Ammon's horn (tissue), 1 donor: ENCODE measurements around the gene SLC45A1.
A peak's percentile ranks its signal among the peaks of the same experiment; 100 is the strongest.

ENCODE experiments used
- DNase-seq: peaks from one replicate; pipeline ENCODE4 v3.0.0-alpha.2; 2016; ENCODE audit warnings: low spot score

Gene SLC45A1

DNA sequence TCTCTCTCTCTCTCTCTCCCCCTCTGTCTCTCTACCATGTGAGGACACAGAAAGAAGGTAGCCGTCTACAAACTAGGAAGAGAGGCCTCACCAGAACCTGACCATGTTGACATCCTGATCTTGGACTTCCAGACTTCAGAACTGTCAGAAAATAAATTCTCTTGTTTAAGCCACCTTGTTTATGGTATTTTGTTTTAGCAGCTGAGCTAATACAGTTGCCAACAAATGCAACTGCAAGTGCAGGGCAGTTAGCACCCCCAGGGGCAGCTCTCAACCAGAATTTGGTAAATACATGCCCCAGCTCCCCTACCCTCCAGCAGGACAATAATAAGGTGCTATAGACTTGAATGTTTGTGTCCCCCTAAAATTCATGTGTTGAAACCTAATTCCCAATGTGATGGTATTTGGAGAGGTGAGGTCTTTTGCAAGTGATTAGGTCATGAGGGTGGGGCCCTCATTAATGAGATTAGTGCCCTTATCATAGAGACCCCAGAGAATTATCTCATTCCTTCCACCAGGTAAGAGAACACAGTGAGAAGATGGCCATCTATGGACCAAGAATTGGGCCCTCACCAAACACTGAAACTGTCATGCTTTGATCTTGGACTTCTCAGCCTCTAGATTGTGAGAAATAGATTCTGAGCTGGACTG lies 6.7 kb upstream of the SLC45A1 start:
- no peak for DNase-seq

DNA sequence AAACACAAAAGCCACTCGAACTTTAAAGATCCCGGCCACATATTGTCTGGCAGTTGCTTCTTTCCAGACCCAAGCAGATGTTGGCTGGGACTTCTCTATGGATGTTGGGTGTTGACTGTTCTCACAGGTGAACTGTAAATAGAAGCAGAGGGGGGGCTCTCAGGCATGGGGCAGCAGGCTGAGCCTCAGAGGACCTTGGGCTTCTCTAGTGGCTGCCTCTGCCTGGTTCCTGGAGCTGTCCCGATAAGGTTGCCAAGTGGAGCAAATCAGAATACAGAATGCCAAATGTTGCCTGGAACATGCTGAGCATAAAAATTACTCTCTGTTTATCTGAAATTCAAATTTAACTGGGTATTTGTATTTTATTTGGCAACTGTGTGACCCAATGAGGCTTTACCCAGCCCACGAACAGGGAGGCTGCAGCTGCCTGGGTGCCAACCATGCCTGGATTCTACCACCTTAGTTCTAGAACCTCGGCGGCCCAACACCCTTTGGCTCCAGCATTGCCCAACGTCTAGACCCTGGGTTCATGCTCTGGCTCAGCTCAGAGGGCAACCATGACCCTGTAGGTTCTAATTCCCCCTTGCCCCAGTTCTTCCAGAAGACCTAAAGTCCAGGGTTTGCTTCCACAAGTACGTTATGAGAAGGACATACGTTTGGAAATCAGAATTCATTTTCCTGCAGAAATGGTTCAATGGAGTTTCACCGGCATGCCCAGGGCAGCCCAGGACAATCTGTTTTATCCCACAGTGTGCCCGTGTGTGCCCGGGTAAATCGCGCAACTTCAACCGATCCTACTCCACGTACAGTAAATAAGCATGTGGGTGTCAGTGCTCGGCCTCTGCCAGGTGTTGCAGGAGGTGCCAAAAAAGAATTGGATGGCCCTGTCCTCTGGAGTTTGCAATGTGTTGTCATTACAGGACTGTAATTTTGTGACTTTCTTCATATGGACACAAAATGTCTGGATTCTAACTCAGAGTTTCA lies 5.4 kb upstream of the SLC45A1 start:
- DNase-seq: peak; percentile 32

DNA sequence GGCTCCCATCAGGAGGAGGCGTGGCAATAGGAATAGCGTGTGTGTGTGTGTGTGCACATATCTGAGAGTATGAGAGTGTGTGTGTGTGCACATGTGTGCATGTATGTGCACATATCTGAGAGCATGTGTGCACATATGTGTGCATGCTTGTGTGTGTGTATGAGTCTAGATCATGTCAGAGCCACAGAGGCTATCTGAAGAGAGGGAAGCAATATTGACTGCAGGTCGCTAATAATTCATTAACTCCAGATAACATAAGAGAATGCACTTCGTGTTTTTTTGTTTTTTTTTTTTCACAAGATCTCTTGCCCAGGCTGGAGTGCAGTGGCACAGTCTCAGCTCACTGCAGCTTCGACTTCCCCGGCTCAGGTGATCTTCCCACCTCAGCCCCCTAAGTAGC lies 4.7 kb upstream of the SLC45A1 start:
- no peak for DNase-seq

DNA sequence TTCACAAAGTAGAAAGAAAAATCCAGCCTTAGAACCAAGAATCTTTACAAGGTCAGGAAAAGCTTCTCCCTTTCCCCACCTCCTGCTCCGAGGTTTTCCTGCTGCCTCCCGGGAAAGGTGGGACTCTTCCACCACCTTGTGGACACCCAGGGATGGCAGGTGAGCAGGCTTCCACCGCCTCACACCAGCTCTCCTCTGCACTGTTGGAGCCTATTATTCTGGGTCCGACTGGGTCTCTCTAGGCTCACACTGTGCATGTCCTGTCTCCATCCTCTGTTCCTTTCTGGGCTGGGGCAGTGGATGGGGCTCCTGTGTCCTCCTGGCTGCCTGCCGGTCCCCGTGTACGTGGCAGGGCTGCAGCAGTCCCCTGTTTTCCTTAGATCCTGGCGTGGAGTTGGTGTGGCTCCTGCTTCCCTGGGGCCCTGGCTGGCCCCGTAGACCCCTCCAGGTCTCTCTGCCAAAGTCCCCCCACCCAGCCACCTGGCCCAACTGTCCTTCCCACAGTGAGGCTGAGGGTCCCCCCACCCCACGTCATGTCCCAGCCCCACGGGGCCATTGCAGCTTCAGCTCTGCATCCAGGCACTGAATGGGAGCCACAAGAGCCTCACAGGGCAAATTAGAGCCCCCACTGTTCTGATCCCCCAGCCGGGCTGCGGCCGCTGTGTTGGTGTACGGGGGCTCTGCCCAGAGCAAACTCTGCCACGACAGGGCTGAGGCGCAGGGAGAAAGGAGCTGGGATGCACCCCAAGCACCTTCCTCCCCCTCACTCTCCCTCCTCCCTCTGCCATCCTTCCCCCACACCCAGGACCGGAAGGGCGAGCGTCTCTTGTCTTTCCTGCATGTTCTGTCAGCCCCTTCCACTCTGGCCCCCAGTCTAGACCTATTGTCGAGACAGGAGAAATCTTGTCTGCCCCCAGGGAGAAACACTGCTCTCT lies 3.3 kb upstream of the SLC45A1 start:
- peak; percentile 84 for DNase-seq

DNA sequence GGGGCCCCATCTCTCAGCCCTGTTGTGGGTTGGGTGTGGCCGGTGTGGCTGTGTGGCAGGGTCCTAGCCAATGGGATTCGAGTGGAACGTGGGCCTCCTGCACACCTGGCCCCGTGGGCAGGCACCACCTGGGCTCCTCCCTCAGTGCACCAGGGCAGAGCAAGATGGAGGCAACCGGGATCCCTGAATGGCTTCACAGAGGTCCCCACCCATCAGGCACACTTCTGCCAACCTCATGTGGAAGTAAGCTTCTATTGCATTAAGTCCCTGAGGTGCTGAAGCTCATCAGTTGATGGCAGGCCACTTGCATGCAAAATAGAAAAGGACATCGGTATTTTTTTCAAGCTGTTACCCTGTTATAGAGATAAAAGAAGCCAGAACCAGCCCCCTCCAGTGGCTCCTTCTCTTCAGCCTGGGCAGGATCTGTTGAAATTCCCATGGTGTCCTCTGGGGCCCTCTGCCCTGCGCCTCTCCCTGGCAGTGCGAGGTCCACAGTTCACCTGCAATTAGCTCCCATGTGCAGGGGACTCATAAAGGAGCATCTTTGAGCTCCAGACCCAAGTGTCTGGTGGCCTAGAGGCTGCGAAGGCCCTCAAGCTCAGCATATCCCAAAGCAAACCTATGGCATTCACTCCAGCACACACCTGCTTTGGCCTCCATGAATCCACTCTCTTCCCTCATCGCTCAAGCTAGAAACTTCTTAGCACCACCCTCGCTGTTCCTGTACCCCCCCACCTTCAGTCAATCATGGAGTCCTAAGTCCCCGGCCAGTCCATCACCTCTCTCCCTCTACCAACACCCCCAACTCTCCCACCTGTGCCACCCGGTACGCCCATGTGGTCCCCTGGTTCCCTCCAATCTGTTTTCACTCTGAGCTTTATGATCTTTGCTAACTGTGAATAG lies 2.1 kb upstream of the SLC45A1 start:
- DNase-seq: no peak

DNA sequence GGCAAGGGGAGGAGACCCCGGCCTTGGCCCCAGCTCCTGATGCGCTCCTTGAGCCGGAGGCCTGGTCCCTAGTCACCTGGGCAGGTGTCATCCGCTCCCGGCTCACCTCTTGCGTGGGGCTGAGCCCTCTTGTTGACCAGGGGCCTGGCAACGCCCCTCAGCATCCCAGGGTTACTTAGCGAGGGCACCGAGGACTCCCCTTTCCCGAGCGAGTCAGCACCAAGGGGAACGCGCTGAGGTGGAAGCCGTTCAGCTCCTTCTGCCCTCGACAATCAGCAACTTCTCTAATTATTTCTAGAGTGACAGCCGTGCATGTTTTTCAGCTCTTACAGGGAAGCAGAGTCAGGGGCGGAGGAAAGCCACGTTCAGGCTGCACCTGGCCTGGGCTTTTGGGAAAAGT lies 522 bp downstream of the SLC45A1 start:
- no peak for DNase-seq

DNA sequence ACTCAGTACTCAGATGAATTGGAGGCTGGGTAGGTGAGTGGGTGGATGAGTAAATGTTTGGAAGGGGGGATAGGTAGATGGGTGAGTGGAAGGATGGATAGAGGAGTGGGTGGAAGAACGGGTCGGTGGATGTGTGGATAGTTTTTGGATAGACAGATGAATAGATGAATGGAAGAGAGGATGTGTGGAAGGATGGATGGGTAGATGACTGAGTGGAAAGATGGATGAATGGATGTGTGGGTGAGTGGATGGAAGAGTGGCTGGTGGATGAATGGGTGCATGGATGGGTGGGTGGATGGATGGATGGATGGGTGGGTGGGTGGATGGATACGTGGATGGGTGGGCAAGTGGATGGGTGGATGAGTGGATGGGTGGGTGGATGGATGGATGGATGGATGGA lies 3.7 kb downstream of the SLC45A1 start:
- DNase-seq: no peak

DNA sequence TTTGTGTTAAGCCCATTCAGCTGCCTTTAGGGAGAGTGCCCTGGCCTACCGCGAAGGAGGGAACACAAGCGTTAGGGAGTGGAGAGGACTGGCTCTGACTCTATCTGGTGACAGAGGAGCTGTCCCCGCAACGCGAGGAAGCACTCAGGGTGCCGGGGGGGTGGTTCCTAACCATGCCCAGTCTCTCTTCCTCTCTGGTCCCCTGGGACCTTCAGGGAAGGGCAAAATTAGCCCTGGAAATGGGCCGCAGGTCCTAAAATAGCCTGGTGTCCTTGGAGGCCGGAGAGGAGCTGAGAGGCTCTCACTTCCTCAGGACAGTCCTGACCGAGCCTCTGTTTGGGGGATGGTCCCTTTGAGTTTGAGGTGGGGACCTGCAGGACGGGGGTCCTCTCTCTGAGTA lies 5.8 kb downstream of the SLC45A1 start:
- no peak for DNase-seq

DNA sequence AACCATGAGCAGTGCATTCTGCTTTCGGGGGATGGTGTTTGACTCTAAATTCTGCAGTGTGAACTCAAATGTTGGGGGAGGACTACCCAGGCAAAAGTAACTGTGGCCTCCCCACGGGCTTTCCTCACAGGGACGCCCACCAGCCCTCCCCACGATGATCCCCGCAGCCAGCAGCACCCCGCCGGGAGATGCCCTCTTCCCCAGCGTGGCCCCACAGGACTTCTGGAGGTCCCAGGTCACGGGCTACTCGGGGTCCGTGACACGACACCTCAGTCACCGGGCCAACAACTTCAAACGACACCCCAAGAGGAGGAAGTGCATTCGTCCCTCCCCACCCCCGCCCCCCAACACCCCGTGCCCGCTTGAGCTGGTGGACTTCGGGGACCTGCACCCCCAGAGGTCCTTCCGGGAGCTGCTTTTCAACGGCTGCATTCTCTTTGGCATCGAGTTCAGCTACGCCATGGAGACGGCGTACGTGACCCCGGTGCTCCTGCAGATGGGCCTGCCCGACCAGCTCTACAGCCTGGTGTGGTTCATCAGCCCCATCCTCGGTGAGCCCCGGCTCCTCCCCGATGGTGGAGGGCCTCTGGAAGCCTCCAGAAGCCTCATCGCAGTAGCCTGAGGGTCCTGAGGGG lies 6.4 kb downstream of the SLC45A1 start:
- DNase-seq: no peak

DNA sequence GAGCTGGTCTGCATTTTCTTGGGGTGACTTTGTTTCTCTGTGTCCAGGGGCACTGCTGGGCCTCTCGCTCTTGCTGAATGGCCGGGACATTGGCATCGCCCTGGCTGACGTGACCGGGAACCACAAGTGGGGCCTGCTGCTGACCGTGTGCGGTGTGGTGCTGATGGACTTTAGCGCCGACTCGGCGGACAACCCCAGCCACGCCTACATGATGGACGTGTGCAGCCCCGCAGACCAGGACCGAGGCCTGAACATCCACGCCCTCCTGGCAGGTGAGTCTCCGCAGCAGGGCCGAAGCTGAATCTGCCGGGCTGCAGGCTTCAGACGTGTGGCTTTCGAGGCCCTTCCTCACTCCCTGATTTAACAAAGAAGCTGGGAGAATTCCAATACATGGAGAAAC lies 7.9 kb downstream of the SLC45A1 start:
- DNase-seq: no peak

DNA sequence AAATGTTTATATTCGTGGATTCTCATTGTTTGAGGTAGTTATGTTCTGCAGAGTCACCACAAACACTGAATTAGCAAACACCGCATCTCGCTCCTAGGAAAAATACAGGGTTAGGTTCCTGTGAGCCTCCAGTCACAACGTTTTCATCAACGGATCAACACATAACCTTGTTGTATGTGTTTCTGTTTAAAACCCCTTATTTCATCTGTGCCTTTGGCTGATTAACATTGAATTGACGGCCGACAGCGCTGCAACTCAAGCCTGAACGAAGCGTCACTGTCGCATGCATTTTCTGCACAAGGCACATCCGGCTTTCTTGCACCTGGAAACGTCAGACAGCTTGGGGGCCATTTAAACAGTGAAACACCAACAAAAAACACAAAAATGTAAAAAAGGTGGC lies 8.4 kb downstream of the SLC45A1 start:
- DNase-seq: no peak

DNA sequence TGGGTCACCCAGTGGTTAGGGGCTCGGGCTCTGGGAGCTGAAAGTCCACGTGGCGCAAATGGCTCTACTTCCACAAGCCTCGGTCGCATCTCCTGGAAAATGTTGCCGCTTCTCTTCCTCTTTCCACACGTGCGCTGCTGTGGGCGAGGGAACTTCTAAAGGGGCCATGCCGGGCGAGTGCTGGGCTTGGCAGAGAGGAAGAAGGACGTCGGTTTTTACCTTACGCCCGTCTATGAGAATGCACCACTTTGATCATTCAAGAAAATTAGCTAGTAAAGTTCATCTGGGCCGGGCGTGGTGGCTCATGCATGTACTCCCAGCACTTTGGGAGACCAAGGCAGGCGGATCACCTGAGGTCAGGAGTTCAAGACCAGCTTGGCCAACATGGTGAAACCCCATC lies 10.4 kb downstream of the SLC45A1 start:
- no peak for DNase-seq

DNA sequence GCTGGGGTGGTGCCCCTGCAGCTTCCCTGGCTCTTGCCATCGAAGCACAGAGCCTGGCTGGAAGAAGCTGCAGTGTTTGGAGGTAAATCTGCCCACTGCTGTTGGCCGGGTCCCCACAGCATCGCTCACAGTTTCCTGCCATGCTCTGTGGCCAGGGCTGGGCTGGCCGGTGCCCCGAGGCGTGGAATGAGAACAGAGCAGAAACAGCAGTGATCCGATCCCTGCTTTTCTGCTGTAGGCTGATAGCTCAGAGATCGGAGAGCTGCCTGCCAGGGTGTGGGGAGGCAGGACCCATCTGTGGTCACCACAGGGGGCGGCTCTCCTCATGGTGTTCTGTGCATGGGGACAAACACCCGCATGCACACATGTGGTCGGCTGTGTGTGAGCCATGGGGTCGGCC lies 11.5 kb downstream of the SLC45A1 start:
- DNase-seq: no peak

DNA sequence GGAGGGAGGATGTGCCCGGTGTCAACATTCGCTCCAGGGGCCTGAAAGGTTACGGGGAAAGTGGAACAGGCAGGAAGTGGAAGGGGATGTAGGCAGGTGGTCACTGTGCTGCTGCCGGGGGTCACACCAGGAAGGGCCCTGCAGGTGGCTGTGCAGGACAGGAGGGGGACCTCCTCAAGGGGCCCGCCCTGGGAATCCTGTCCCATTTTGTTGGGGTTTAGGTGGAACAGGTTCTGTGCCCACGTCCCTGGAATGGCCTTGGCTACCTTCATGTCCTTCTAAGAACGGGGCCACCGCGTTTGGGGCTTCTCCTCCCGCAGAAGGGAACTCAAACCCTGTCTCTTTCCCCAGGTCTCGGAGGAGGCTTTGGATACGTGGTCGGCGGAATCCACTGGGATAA lies 11.9 kb downstream of the SLC45A1 start:
- DNase-seq: no peak

DNA sequence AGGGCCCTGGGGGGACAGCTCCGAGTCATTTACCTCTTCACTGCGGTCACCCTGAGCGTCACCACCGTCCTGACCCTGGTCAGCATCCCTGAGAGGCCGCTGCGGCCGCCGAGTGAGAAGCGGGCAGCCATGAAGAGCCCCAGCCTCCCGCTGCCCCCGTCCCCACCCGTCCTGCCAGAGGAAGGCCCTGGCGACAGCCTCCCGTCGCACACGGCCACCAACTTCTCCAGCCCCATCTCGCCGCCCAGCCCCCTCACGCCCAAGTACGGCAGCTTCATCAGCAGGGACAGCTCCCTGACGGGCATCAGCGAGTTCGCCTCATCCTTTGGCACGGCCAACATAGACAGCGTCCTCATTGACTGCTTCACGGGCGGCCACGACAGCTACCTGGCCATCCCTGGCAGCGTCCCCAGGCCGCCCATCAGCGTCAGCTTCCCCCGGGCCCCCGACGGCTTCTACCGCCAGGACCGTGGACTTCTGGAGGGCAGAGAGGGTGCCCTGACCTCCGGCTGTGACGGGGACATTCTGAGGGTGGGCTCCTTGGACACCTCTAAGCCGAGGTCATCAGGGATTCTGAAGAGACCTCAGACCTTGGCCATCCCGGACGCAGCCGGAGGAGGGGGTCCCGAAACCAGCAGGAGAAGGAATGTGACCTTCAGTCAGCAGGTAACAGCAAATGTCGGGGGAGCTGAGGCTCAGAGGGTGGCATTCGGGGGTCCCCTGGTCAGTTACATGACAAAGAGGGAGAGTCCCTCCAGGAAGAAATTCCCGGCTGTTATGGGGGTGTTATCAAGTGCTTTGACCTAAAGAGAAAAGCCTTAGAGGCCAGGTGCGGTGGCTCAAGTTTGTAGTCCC lies 12.6 kb downstream of the SLC45A1 start:
- no peak for DNase-seq

DNA sequence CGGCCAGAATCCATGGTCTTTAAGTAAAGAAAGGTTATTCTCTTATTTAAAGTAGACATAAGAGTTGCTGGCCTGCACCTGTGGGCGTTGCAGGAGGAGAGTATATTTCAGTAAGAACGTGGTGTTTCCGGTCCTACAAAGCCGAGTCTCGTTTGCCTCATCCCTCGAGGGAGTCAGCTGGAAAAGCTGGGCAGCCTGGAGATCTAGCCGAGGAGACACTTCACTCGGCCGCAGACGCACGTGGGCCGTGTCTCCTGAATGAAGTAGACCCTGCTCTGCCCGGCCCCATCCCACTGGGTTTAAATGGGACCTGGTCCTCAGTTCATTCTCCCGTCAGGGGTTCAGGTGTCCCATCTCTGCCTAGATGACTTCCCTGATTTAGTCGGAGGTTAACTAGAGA lies 14.9 kb downstream of the SLC45A1 start:
- no peak for DNase-seq

DNA sequence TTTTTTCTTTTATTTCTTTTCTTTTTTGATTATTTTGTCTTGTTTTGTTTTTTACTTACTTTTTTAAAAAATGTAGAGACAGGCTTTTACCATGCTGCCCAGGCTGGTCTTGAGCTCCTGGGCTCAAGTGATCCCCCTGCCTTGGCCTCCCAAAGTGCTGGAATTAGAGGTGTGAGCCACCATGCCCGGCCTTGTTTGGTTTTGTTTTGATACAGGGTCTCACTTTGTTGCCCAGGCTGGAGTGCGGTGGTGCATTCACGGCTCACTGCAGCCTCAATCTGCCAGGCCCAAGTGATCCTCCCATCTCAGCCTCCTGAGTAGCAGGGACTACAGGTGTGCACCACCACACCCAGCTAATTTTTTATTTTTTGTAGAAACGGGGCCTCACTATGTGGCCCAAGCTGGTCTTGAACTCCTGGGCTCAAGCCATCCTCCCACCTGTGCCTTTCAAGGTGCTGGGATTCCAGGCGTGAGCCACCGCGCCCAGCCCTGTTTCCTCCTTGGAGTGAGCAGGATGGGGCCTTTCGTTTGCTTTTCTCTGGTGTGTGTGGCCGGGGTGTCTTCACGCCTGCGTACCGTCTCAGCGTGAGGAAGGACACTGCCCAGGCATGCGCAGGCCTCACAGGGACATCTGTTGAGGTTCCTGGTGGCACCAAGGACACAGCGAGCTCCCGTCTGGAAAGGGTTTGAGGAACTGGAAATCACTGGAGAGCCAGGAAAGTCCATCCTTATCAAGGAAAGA lies 15.5 kb downstream of the SLC45A1 start:
- no peak for DNase-seq

DNA sequence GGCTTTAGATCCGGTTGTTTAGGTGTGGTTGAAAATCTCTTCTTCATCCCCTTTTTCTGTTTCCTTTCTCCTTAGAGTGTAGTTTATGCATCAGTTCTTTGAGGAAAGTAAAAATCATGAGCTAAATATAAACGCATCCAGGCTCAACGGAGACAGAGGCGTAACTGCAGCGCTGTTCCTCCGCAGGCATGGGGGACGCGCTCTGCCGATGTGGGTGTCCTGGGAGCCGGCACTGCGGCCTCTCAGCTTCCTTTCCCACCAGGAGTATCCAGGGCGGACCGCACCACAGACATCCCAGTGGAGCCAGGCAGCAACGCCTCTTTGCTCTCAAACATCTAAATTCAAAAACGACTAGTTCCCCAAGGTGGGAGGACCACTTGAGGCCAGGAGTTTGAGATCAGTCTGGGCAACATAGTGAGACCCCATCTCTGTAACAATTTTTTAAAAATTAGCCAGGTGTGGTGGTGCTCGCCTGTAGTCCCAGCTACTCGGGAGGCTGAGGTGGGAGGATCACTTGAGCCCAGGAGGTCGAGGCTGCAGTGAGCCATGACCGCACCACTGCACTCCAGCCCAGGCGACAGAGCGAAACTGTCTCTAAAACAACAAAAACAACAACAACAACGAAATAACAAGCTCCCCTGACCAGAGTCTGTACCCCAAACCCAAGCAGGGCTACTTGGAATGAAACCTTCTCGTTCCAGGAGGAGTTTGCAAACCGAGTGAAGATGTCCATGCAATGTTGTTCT lies 16.4 kb downstream of the SLC45A1 start:
- DNase-seq: no peak
